Activated naive CD4-positive, alpha-beta T cell treated with anti-CD3 and anti-CD28 coated beads, Interleukin-2, amount 50 U/mL, for 72 hours (primary cell): ENCODE measurements around the gene KIFAP3. TPM values are rescaled to one million over a fixed set of nuclear protein-coding genes. Genes with fewer than 3 reads are reported as not detected.
"Not testable (repeated sequence)": the region's sequence is repeated elsewhere in the genome, so short reads cannot be mapped to it uniquely, and the experiment has no call there.

Experiments
- ATAC-seq, 2 donors: fragments of 150-1000 bp; cut with Tn5 transposase; 2 replicates each; pipeline ENCODE4 v1.10.0; 2021; ENCODE audit warnings: mild to moderate bottlenecking in 2 of 2, moderate library complexity in 2 of 2
- DNase-seq, 2 donors: peaks; one replicate each; pipeline ENCODE4 v3.0.0; 2021 to 2022; ENCODE audit warnings: low spot score in 2 of 2
- H3K27ac Mint-ChIP-seq, 2 donors: one replicate each; pipeline ENCODE4 v1.8.0; 2022; ENCODE audit warnings: mild to moderate bottlenecking in 2 of 2, mixed read lengths in 2 of 2
- H3K36me3 Mint-ChIP-seq, 2 donors: one replicate each; pipeline ENCODE4 v1.8.0; 2022; ENCODE audit warnings: mixed read lengths in 2 of 2
- H3K9me3 Mint-ChIP-seq, 2 donors: one replicate each; pipeline ENCODE4 v1.8.0; 2022; ENCODE audit warnings: mixed read lengths in 2 of 2
- total RNA-seq, 2 donors: library from RNA; stranded (reverse); gene quantifications; one replicate each; pipeline ENCODE4 v1.2.3, GENCODE V29; 2022

KIFAP3 gene
- total RNA-seq, 2 donors from 2014 or later = 13.2 to 15.8 TPM

DNA sequence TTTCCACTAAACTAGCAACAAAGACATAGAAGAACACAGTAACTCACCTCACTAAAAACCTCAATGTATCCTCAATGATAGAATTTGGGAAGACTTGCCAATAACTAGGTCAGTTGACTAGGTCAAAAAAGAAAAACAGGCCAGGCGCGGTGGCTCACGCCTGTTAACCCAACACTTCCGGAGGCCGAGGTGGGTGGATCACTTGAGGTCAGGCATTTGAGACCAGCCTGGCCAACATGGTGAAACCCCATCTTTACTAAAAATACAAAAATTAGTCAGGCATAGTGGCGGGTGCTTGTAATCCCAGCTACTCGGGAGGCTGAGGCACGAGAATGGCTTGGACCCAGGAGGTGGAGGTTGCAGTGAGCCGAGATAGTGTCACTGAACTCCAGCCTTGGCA, 156.3 kb downstream of the KIFAP3 start:
- H3K36me3 Mint-ChIP-seq, DNase-seq, ATAC-seq, H3K9me3 Mint-ChIP-seq: not testable (repeated sequence)
- peak overlapping the region in 1 of 2 donors; percentile 40 for H3K27ac Mint-ChIP-seq

DNA sequence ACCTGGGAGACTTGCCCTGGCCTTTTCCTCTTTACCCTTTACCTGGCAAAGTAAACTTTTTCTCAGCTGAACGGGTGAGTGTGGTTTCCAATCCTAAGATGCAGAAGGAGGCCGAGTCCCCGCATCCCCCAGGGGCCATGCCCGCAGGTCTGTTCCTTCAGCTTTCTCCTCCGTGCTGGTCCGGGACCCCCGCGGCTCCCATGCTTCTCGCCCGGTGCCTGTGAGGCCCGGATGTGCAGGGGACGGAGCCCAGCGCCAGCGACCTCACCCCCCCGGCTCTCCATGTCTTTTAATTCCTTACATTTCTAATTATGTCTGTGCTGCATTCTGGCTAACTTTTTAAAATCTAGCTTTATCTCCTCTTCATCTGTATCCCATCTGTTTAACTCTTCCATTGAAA, 159.3 kb downstream of the KIFAP3 start:
- H3K9me3 Mint-ChIP-seq = no peaks in the 10 kb centered on the region
- ATAC-seq = no peak
- H3K36me3 Mint-ChIP-seq = no peaks in the 10 kb centered on the region
- no peak overlapping the region for H3K27ac Mint-ChIP-seq
- no peak for DNase-seq

DNA sequence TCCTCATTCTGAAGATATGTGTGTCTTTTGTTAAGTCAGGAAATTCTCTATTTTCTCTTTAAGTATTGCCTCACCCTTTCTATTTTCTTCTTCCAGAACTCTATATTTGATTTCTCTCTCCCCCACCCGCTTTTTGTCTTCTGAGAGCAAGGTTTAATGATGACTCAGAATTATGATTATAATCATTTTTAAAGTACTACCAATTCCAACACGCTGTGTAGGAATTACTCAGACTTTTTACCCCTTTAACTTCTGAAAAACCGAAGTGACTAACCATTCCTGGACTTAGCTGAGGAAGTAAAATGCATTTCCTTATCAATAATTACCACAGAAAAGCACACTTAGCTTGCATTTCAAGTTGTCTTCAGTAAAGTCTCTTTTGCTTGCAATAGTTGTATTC, 160.0 kb downstream of the KIFAP3 start:
- Mint-ChIP-seq H3K36me3 (no peaks in the 10 kb centered on the region), H3K27ac (no peak overlapping the region), H3K9me3 (no peaks in the 10 kb centered on the region)
- peak in 1 of 2 donors; percentile 78 for ATAC-seq
- no peak for DNase-seq

DNA sequence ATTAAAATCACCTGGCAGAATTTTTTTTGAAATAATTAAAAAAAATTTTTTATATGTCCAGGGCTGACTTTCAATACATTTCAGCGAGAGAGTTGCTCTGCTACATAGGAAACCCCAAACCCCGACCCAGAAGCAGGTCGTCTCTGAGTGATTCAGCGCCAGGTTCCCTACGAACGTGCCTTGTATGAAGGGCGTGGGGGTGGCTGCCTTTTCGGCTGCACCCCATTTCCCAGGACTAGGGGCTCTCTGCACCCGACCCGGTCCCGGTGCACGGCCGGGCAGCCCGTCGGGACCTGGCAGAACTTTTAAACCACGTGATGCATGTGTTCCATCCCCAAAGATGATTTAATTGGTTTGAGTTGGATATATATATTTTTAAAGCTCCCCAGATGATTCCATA, 165.0 kb downstream of the KIFAP3 start:
- no peak for DNase-seq

DNA sequence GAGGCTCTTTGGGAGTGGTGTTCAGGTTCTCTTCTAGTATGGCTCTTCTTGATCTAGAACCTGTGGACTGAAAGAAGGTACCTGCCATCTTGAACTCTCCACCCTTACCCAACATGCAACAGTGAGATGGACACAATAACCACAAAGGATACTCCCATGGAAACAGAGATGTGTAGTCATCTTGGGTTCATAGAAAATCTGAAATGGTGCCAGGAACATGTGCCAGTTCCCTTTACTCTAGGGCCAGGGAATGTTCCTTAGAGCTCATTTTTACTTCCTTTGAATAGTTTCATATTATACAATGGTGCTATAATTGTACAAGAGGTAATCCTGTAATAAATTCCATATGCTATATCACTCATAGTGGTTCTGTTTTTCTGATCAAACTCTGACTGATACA, 167.6 kb downstream of the KIFAP3 start:
- no peak for ATAC-seq
- Mint-ChIP-seq H3K9me3 (no peaks in the 10 kb centered on the region), H3K27ac (no peak overlapping the region), H3K36me3 (no peaks in the 10 kb centered on the region)
- DNase-seq = no peak

More for the DNA sequence above, 165.0 kb downstream of the KIFAP3 start:
- no peaks in the 10 kb centered on the region for H3K36me3 Mint-ChIP-seq
- ATAC-seq = no peak
- H3K9me3 Mint-ChIP-seq = no peaks in the 10 kb centered on the region
- H3K27ac Mint-ChIP-seq = no peak overlapping the region

- no peak for DNase-seq
- Mint-ChIP-seq H3K9me3 (no peaks in the 10 kb centered on the region), H3K36me3 (no peaks in the 10 kb centered on the region), H3K27ac (no peak overlapping the region)
- no peak for ATAC-seq
Observed at GRCh38 chr1:169904834-169905233, 169.7 kb downstream of the KIFAP3 start.

GRCh38 chr1:169902751-169903150, 171.7 kb downstream of the KIFAP3 start:
- DNase-seq (no peak), ATAC-seq (no peak)
- Mint-ChIP-seq H3K9me3 (no peaks in the 10 kb centered on the region), H3K27ac (peak overlapping the region in 1 of 2 donors; percentile 56), H3K36me3 (no peaks in the 10 kb centered on the region)

- Mint-ChIP-seq H3K36me3 (no peaks in the 10 kb centered on the region), H3K9me3 (no peaks in the 10 kb centered on the region), H3K27ac (no peak overlapping the region)
- DNase-seq (no peak), ATAC-seq (no peak)
Observed at GRCh38 chr1:169901115-169901514, 173.4 kb downstream of the KIFAP3 start.

- ATAC-seq (no peak), DNase-seq (no peak)
- H3K9me3 Mint-ChIP-seq = no peaks in the 10 kb centered on the region
- no peak overlapping the region for H3K27ac Mint-ChIP-seq
- H3K36me3 Mint-ChIP-seq = no peaks in the 10 kb centered on the region
Observed at GRCh38 chr1:169900571-169900970, 173.9 kb downstream of the KIFAP3 start.

DNA sequence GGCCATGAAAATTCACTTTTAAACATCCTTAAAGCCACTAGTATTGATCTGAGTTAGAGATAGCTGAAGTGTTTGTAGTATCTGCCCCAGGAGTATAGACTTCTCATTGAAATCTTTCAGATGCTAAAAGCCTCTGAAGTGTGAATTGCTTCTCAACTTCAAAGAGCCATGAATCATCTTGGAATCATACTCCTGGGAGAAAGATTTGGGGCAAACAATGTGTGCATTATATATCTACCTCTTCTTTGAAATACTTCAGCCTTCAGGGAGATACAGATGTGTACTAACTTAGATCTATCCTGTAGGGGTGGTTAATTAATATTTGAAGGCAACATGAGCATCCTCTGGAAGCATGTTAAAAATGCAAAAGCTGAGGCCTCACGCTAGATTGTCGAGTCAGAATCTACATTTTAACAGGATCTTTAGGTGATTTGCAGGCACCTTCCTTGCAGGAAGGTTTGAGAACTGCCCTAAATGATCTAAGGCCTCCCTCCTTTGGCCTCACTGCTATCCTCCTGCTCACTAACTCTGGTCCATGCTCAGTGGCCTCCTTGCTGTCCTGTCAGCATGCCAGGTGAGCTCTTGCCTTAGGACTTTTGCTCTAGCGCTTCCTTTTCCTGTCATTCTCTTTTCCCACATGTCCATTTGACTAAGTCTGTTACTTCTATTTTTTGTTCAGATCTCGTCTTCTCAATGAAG, 174.8 kb downstream of the KIFAP3 start:
- H3K36me3 Mint-ChIP-seq = no peaks in the 10 kb centered on the region
- ATAC-seq (peak; percentile 11 to 41), DNase-seq (no peak)
- H3K27ac Mint-ChIP-seq = no peak overlapping the region
- H3K9me3 Mint-ChIP-seq = peaks cover 0 to 4% of the 10 kb centered on the region in 2 donors

DNA sequence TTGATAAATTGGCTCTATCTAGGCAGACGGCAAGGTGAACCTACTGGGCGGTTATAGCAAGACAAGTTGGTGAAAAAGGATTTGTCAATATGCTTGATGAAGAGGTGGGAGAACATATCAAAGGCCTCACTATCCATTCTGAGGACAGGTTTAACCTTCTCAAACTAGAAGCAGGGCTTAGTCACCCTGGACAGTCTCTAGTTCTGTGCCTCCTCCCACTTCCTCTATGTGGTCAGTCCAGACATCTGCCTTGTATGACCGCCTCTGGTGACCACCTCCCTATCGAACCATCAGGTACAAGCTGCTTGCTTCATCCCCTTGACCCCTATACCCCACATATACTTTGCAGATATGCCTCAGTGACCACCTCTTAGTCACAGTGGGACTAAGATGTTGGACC, 178.5 kb downstream of the KIFAP3 start:
- Mint-ChIP-seq H3K9me3 (peaks cover 0 to 4% of the 10 kb centered on the region in 2 donors), H3K27ac (peak overlapping the region in 1 of 2 donors; percentile 51), H3K36me3 (peaks cover 6 to 8% of the 10 kb centered on the region in 2 donors)
- DNase-seq (no peak), ATAC-seq (no peak)

- DNase-seq = no peak
- Mint-ChIP-seq H3K27ac (peak overlapping the region; percentile 99 to 100), H3K9me3 (peaks cover 0 to 4% of the 10 kb centered on the region in 2 donors), H3K36me3 (peaks cover 6 to 8% of the 10 kb centered on the region in 2 donors)
- no peak for ATAC-seq
Observed at GRCh38 chr1:169894424-169895145, 179.9 kb downstream of the KIFAP3 start.

DNA sequence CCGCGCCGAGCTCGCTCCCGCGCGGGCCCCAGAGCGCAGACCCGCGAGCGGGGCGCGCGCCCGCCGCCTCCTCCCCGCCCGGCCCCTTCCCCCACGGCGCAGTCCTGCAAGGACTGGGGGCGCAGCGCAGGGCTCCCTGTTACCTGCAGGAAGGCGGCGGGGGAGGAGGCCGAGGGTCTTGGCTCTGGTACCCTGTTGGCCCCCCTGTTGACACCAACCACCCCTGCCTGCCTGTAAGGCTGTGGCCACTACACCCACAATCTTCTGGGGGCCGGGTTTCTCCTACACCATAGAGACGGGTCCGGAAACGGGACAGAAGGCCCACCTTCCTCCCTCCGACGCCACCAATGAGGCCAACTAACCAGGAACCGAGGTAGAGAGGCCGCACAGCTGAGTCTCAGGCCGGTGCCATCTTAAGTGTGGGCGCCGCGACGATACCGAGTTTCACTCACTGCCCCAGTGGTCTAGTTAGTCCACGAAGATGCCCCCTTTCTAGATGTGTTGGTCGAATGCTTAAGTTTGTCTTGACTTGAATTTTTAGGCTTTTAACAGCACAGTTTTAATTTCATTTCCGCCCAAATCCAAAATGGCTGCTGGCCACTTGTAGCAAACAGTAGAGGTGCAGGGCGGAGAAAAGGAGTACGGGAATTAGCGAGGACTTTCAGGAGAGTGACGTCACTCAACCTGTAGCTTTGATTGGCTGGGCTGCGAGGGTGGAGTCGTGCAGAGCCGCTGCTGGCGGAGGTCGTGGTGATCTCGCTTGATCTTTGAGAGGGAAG, 180.7 kb downstream of the KIFAP3 start, which contains the start of gene SCYL3:
SCYL3 (minus strand) TSS at position 252 of the 779 bp plus-strand sequence. CDS start 5,056 bp downstream, outside the sequence.
- DNase-seq (peak; percentile 83 to 94), ATAC-seq (peak; percentile 87 to 90)
- Mint-ChIP-seq H3K9me3 (peaks cover 0 to 4% of the 10 kb centered on the region in 2 donors), H3K36me3 (peaks cover 6 to 8% of the 10 kb centered on the region in 2 donors), H3K27ac (peak within 1 kb of the TSS; percentile 99 to 100)

- ATAC-seq (peak in 1 of 2 donors; percentile 4), DNase-seq (no peak)
- Mint-ChIP-seq H3K9me3 (peaks cover 0 to 4% of the 10 kb centered on the region in 2 donors), H3K27ac (peak overlapping the region; percentile 86 to 99), H3K36me3 (peaks cover 8 to 10% of the 10 kb centered on the region in 2 donors)
Observed at GRCh38 chr1:169892927-169893644, 181.4 kb downstream of the KIFAP3 start.

- Mint-ChIP-seq H3K27ac (peak overlapping the region; percentile 86 to 99), H3K36me3 (peaks cover 8 to 13% of the 10 kb centered on the region in 2 donors), H3K9me3 (peaks cover 0 to 4% of the 10 kb centered on the region in 2 donors)
- DNase-seq (no peak), ATAC-seq (no peak)
Observed at GRCh38 chr1:169892176-169892926, 182.1 kb downstream of the KIFAP3 start.

GRCh38 chr1:169891539-169891885, 183.0 kb downstream of the KIFAP3 start:
- Mint-ChIP-seq H3K9me3 (peaks cover 0 to 4% of the 10 kb centered on the region in 2 donors), H3K27ac (peak overlapping the region; percentile 86 to 99), H3K36me3 (peaks cover 8 to 13% of the 10 kb centered on the region in 2 donors)
- ATAC-seq (no peak), DNase-seq (no peak)
